Choroid plexus epithelial cell (primary cell): ENCODE results near the gene EPHB2.

Experiments used
- DNase-seq: peaks from one replicate; pipeline ENCODE4 v3.0.0-alpha.2; 2010; ENCODE audit warnings: low read depth
- H3K4me3 ChIP-seq: 2 replicates; pipeline ENCODE4 v1.5.1; 2011; ENCODE audit warnings: low read depth, mild to moderate bottlenecking, control low read depth, low read length, moderate library complexity
- CTCF ChIP-seq: conservative IDR thresholded peaks from 2 replicates; pipeline ENCODE4 v1.5.1; 2011; ENCODE audit warnings: low read depth, mild to moderate bottlenecking, control low read depth, inconsistent platforms, low read length, moderate library complexity

The EPHB2 gene

GRCh38 chr1:22847249-22847648 is 136.6 kb downstream of the EPHB2 start:
- H3K4me3 ChIP-seq = no peak overlapping the region
- no peak for DNase-seq
- TF ChIP-seq CTCF = no peak

GRCh38 chr1:22847709-22848108 is 137.1 kb downstream of the EPHB2 start:
- H3K4me3 ChIP-seq = no peak overlapping the region
- no peak for DNase-seq
- TF ChIP-seq CTCF = no peak

GRCh38 chr1:22848405-22848804 is 137.8 kb downstream of the EPHB2 start:
- H3K4me3 ChIP-seq = no peak overlapping the region
- no peak for DNase-seq
- no peak for TF ChIP-seq CTCF

- H3K4me3 ChIP-seq = no peak overlapping the region
- TF ChIP-seq CTCF = no peak
- DNase-seq = no peak
Measured at GRCh38 chr1:22849770-22850169, 139.1 kb downstream of the EPHB2 start.

- DNase-seq = no peak
- no peak for TF ChIP-seq CTCF
- H3K4me3 ChIP-seq = no peak overlapping the region
Measured at GRCh38 chr1:22850281-22850680, 139.6 kb downstream of the EPHB2 start.

GRCh38 chr1:22850681-22851080 is 140.0 kb downstream of the EPHB2 start:
- peak; percentile 70 for DNase-seq
- no peak for TF ChIP-seq CTCF
- no peak overlapping the region for H3K4me3 ChIP-seq

GRCh38 chr1:22851517-22851916 is 140.9 kb downstream of the EPHB2 start:
- TF ChIP-seq CTCF = no peak
- DNase-seq = no peak
- no peak overlapping the region for H3K4me3 ChIP-seq
